Stimulated activated CD4-positive, alpha-beta T cell treated with anti-CD3 and anti-CD28 coated beads, Interleukin-1b, Interleukin-23, amount 100 ng/mL, for 1 hour (primary cell): ENCODE data around the gene PLLP.

ENCODE experiments used
- DNase-seq, 2 donors: peaks; one replicate each; pipeline ENCODE4 v3.0.0-alpha.2; 2020; ENCODE audit warnings: low read depth in 2 of 2

The PLLP gene

DNA sequence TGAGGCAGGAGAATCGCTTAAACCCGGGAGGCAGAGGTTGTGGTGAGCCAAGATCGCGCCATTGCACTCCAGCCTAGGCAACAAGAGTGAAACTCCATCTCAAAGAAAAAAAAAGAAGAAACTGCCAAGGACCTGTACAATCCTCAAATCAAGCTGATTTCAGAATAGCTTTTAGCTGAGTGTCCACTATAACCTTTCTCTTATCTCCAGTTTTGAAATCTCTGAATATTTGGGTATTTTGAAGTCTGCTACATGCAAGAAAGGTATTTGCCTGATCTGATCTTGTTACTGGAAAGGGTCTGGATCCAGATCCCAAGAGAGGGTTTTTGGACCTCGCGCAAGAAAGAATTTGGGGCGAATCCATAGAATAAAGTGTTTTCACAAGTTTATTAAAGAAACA lies 58.5 kb downstream of the PLLP start:
- DNase-seq: no peak

DNA sequence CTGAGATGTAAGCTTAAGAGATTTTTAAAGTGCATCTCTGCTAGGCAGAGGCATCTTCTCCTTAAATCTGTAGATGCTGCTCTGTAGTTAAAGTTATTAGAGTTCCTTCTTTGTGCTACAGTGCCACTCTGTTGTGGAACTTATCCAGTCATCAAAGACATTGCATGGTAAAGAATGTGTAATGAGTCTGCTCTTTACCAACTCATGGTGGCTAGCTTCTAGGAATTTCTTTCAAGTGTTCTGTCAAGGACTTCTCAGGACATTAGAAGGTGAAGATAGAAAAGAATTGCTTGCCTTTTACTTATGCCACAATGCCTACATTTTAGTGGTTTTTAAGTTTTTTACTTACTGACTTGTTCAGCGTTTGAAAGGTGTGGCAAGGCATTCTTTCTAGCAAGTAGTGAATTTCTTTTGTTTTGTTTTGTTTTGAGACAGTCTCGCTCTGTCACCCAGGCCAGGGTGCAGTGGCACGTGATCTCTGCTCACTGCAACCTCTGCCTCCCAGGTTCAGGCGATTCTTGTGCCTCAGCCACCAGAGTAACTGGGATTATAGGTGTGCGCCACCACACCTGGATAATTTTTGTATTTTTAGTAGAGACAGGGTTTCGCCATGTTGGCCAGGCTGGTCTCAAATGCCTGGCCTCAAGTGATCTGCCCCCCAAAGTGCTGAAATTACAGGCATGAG lies 59.7 kb downstream of the PLLP start:
- DNase-seq: no peak

DNA sequence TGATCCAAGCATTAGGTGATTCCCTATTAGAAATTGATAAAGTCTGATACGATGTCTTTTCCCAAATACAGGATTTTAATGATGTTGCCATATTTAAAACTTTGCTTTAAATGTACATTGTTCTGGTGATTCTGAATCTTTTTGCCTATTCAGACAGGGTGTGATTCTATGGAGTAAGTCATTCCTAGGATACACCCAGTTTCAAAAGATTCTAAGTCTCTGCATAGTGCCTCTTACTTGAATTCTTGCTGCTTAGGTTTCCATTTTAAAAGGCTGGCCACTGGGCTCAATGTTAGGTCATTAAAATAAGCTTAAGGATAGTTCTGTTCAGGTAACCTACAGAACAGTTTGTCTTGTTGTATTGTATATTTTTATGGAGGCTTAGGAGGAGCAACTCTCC lies 61.4 kb downstream of the PLLP start:
- DNase-seq: no peak

DNA sequence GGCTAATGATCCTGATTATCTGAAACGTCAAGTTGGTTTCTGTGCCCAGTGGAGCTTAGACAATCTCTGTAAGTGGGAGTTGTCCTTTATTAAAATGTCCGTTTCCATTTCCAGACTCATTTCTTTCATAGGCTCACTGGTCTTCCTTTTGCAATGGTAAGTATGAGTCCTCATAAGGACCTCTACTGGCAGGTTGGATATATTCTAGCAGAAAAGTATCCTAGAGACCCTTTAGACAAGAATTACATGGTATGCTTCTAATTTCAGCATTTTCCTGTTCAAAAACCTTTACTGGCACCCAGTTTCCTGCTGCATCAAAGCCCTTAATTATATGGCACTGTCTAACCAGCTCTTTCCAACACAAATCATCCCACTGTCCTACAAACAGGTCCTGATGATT lies 67.5 kb downstream of the PLLP start:
- no peak for DNase-seq

DNA sequence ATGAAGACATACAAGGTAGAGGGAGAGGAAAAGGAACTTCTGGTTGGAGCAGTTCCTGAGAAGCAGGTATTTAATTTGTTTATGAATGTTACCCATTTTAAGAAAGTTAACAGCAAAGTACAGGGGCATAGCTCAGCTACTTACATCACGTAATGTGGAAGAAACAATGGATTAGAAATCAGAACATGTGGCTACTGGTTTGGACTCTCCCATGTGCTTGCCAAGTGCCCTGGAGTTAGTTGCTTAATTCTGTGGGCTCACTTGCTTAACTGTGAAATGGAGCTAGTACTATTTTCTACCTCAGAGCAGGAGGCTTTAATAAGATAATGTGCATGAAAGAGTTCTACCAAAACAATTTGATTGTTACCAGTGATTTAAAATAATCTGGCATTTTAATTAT lies 71.0 kb downstream of the PLLP start:
- DNase-seq: no peak

DNA sequence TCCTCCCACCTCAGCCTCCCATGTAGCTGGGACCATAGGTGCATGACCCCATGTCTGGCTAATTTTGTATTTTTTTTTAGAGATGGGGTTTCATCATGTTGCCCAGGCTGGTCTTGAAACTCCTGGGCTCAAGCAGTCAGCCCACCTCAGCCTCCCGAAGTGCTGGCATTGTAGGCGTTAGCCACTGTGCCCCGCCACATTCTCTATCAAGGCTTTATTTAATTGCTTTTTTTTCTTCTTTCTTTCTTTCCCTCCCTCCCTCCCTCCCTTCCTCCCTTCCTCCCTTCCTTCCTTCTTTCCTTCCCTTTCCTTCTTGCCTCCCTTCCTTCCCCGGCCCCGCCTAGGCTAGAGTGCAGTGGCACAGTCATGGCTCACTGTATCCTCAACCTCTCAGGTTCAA lies 74.7 kb downstream of the PLLP start:
- DNase-seq: no peak

DNA sequence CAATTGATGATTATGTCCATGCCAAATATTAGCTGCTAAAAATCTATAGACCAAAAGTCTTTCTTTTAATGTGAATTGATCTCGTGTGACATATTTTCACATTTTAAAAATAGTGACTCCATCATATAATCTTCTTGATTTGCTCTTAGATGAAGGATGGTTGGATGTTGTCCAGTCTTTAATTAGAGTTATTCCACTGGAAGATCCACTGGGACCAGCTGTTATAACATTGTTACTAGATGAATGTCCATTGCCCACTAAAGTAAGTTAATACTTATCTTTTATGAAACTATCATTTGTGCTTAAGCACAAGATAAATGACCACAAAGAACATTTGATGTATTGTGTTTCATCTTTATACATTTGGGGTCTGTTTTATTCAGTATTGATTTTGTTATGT lies 75.5 kb downstream of the PLLP start:
- DNase-seq: no peak
